ENCODE data around the gene DTX3. TPM values are rescaled to one million over a fixed set of nuclear protein-coding genes. Genes with fewer than 3 reads are reported as not detected.
A peak's percentile ranks its signal among the peaks of the same experiment; 100 is the strongest.
"Not testable (repeated sequence)": the region's sequence is repeated elsewhere in the genome, so short reads cannot be mapped to it uniquely, and the experiment has no call there.

DTX3 gene
- total RNA-seq, 1 experiment from 2014 or later, result 0.37 TPM

- H3K9me3 ChIP-seq (ENCODE audit: control insufficient read depth in 1 of 2, insufficient read depth in 1 of 2, low read depth in 1 of 2, low read length in 2 of 2); H3K27ac ChIP-seq (ENCODE audit: low read depth, low read length); H3K4me3 ChIP-seq (replicated peaks in 1 of 2; ENCODE audit: low read depth in 1 of 2, low read length in 2 of 2); RAD21 ChIA-PET (ENCODE audit: low non-redundant PET in 1 of 2, low total read pairs in 2 of 2, uncharacterized antibody in 2 of 2, unreplicated experiment in 2 of 2); H4K20me1 ChIP-seq (ENCODE audit: insufficient read depth); H3K36me3 ChIP-seq (ENCODE audit: control insufficient read depth in 1 of 2, insufficient read depth in 2 of 2, low read length in 2 of 2); BruUV-seq (replicated peaks); POLR2A ChIA-PET; H3K79me2 ChIP-seq (ENCODE audit: insufficient read depth, low read length); H2AFZ ChIP-seq (ENCODE audit: low read depth, low read length, poor library complexity, severe bottlenecking); DNase-seq (ENCODE audit: low read depth, low spot score); H3K9me2 ChIP-seq (ENCODE audit: insufficient read depth); H3K9ac ChIP-seq (ENCODE audit: low read length); H3K27me3 ChIP-seq (ENCODE audit: insufficient read depth, low read length); intact Hi-C loops (cut with micrococcal nuclease): not testable (repeated sequence)
- peak; percentile 59 for ATAC-seq
- Histone ChIP-seq H3K4me2 (ENCODE audit: low read length) (peak overlapping the region; percentile 50), H3K4me1 (ENCODE audit: control insufficient read depth in 1 of 2, insufficient read depth in 2 of 2, low read length in 2 of 2) (peaks cover 9 to 16% of the 10 kb centered on the region in 2 experiments)
- peak; percentile 41 for TF ChIP-seq FOSL1 (IDR thresholded peaks at IDR 0.05; ENCODE audit: low read depth)
- TF ChIP-seq JUND (IDR thresholded peaks at IDR 0.05), result peak; percentile 45; the same call in 1 of the 2 replicates
- CTCF ChIA-PET, result interaction anchor here (1.1 kb wide), 1 partner anchor 22 kb away, joined by 3 read pairs; no protein-coding TSS in a partner anchor
Measured at GRCh38 chr12:57561117-57561516, 43.5 kb upstream of the DTX3 start.

- no peaks in the 10 kb centered on the region for H3K79me2 ChIP-seq (ENCODE audit: insufficient read depth, low read length)
- no peak for ATAC-seq
- no peaks in the 10 kb centered on the region for H3K9me2 ChIP-seq (ENCODE audit: insufficient read depth)
- H2AFZ ChIP-seq (ENCODE audit: low read depth, low read length, poor library complexity, severe bottlenecking), result no peak overlapping the region
- DNase-seq (ENCODE audit: low read depth, low spot score), result no peak
- H3K36me3 ChIP-seq (ENCODE audit: control insufficient read depth in 1 of 2, insufficient read depth in 2 of 2, low read length in 2 of 2), result no peaks in the 10 kb centered on the region; a peak in 1 of 4 replicates
- no TSS peak for BruUV-seq (replicated peaks)
- H4K20me1 ChIP-seq (ENCODE audit: insufficient read depth), result no peaks in the 10 kb centered on the region
- CTCF ChIA-PET, result no interaction called here
- H3K4me3 ChIP-seq (replicated peaks in 1 of 2; ENCODE audit: low read depth in 1 of 2, low read length in 2 of 2), result no peak overlapping the region
- RAD21 ChIA-PET (ENCODE audit: low non-redundant PET in 1 of 2, low total read pairs in 2 of 2, uncharacterized antibody in 2 of 2, unreplicated experiment in 2 of 2), result no interaction called here
- H3K4me2 ChIP-seq (ENCODE audit: low read length), result no peak overlapping the region
- no peak overlapping the region for H3K9ac ChIP-seq (ENCODE audit: low read length)
- H3K27me3 ChIP-seq (ENCODE audit: insufficient read depth, low read length), result no peaks in the 10 kb centered on the region
- no peak overlapping the region for H3K27ac ChIP-seq (ENCODE audit: low read depth, low read length)
- intact Hi-C loops (cut with micrococcal nuclease), result no loop called here
- POLR2A ChIA-PET, result no interaction called here
- H3K9me3 ChIP-seq (ENCODE audit: control insufficient read depth in 1 of 2, insufficient read depth in 1 of 2, low read depth in 1 of 2, low read length in 2 of 2), result no peaks in the 10 kb centered on the region
- H3K4me1 ChIP-seq (ENCODE audit: control insufficient read depth in 1 of 2, insufficient read depth in 2 of 2, low read length in 2 of 2), result peaks cover 9 to 11% of the 10 kb centered on the region in 2 experiments
- no peak for TF ChIP-seq EGR1 (IDR thresholded peaks at IDR 0.05; ENCODE audit: low read depth)
- no peak for TF ChIP-seq ZNF274 (IDR thresholded peaks at IDR 0.05; ENCODE audit: low read depth, low read length)
- TF ChIP-seq, protein P1, sequence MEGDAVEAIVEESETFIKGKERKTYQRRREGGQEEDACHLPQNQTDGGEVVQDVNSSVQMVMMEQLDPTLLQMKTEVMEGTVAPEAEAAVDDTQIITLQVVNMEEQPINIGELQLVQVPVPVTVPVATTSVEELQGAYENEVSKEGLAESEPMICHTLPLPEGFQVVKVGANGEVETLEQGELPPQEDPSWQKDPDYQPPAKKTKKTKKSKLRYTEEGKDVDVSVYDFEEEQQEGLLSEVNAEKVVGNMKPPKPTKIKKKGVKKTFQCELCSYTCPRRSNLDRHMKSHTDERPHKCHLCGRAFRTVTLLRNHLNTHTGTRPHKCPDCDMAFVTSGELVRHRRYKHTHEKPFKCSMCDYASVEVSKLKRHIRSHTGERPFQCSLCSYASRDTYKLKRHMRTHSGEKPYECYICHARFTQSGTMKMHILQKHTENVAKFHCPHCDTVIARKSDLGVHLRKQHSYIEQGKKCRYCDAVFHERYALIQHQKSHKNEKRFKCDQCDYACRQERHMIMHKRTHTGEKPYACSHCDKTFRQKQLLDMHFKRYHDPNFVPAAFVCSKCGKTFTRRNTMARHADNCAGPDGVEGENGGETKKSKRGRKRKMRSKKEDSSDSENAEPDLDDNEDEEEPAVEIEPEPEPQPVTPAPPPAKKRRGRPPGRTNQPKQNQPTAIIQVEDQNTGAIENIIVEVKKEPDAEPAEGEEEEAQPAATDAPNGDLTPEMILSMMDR (IDR thresholded peaks at IDR 0.05 in 2 of 3, conservative IDR thresholded peaks at IDR 0.05 in 1 of 3; ENCODE audit: borderline replicate concordance in 1 of 3, insufficient read depth in 1 of 3, low read depth in 2 of 3, low read length in 2 of 3), result no peak
- TF ChIP-seq ELF1 (IDR thresholded peaks at IDR 0.05; ENCODE audit: borderline replicate concordance, low read depth), result no peak
- TF ChIP-seq ATF3 (IDR thresholded peaks at IDR 0.05), result no peak
- TF ChIP-seq JUND (IDR thresholded peaks at IDR 0.05), result no peak
- TF ChIP-seq POLR2A (IDR thresholded peaks at IDR 0.05; ENCODE audit: borderline replicate concordance, extremely low read depth, insufficient read depth, insufficient read length), result no peak
- no peak for TF ChIP-seq ZFX (IDR thresholded peaks at IDR 0.05)
- no peak for TF ChIP-seq RAD21 (IDR thresholded peaks at IDR 0.05; ENCODE audit: low read depth)
- TF ChIP-seq, protein P2, sequence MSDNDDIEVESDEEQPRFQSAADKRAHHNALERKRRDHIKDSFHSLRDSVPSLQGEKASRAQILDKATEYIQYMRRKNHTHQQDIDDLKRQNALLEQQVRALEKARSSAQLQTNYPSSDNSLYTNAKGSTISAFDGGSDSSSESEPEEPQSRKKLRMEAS (IDR thresholded peaks at IDR 0.05), result no peak
- no peak for TF ChIP-seq YY1 (IDR thresholded peaks at IDR 0.05; ENCODE audit: extremely low read depth, insufficient replicate concordance, low read depth, low read length)
- TF ChIP-seq CBX3 (IDR thresholded peaks at IDR 0.05; ENCODE audit: low read depth), result no peak
- no peak for TF ChIP-seq EZH2phosphoT487 (IDR thresholded peaks at IDR 0.05; ENCODE audit: borderline replicate concordance)
- TF ChIP-seq SIN3A (IDR thresholded peaks at IDR 0.05; ENCODE audit: low read depth), result no peak
- TF ChIP-seq ZBTB33 (IDR thresholded peaks at IDR 0.05; ENCODE audit: extremely low read depth, insufficient replicate concordance, low read length), result no peak
- TF ChIP-seq FOSL1 (IDR thresholded peaks at IDR 0.05; ENCODE audit: low read depth), result no peak
- TF ChIP-seq SP1 (IDR thresholded peaks at IDR 0.05; ENCODE audit: low read depth), result no peak
Measured at GRCh38 chr12:57563358-57563757, 41.3 kb upstream of the DTX3 start.

All from HCT116 (cell line).